ENCODE results near the gene HS3ST5. TPM values are rescaled to one million over a fixed set of nuclear protein-coding genes. Genes with fewer than 3 reads are reported as not detected.

HS3ST5 gene
- total RNA-seq, 5 donors from 2014 or later (not counting 1 experiment from before 2014, with no cell fraction given) = not detected

DNA sequence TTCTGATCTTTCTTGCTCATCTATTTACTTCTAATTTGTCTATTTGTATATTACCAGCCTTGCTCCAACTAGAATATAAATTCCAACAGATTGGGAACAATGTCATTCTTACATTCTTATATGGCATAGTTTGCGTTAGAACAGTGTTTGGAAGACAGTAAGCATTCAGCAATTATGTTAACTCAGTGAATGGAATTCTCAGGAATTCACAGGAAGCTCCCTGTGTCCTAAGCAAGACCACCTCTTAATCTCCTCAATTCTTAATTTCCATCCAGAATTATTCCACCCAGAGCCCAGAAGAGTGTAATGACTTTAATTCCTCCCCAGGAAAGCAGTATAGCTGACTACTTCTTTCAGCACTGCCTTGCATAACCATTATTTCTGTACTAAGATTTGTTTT, 18.2 kb upstream of the HS3ST5 start:
- Mint-ChIP-seq H3K27ac (no peak overlapping the region), H3K36me3 (no peaks in the 10 kb centered on the region), H3K4me1 (no peaks in the 10 kb centered on the region), H3K9me3 (no peaks in the 10 kb centered on the region), H3K4me3 (no peak overlapping the region), H3K27me3 (no peaks in the 10 kb centered on the region)
- H3K9me3 ChIP-seq = no peaks in the 10 kb centered on the region
- no peak overlapping the region for H3K27ac ChIP-seq (ENCODE audit: low read length)
- no peaks in the 10 kb centered on the region for H3K36me3 ChIP-seq (ENCODE audit: control insufficient read depth in 2 of 2, extremely low read depth in 1 of 2, insufficient read depth in 1 of 2, low read length in 1 of 2)
- CTCF ChIA-PET = no interaction called here
- H3K27me3 ChIP-seq (replicated peaks in 1 of 2; ENCODE audit: control insufficient read depth in 2 of 2, extremely low read depth in 1 of 2, insufficient read depth in 2 of 2, low read length in 1 of 2) = no peaks in the 10 kb centered on the region
- no peak for DNase-seq
- ATAC-seq (replicated peaks in 1 of 4) = no peak
- POLR2A ChIA-PET = no interaction called here
- no CpG with 5 or more reads among the region's 1 CpG for WGBS (ENCODE audit: insufficient coverage)
- H3K4me3 ChIP-seq (ENCODE audit: control insufficient read depth in 1 of 2, extremely low read depth in 1 of 2, low read length in 1 of 2) = no peak overlapping the region
- no peaks in the 10 kb centered on the region for H3K4me1 ChIP-seq (ENCODE audit: control insufficient read depth in 1 of 2, extremely low read depth in 1 of 2, insufficient read depth in 2 of 2, low read length in 2 of 2)

DNA sequence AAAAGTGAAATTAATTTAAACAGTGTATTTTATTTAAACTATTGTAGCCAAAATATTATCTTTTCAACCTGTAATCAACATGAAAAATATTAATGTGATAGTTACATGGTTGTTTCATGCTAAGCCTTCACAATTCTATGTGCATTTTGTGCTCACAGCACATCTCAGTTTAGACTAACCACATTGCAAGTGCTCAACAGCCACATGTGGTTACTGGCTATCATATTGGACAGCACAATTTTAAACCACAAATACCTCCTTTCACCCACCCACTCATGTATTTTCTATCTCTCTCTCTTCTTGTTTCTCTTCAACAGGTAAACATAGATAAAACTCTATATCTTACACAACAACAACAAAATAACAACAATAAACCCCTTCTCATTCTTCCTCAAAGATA, 12.5 kb upstream of the HS3ST5 start:
- Histone ChIP-seq H3K4me1 (ENCODE audit: control insufficient read depth in 1 of 2, extremely low read depth in 1 of 2, insufficient read depth in 2 of 2, low read length in 2 of 2) (no peaks in the 10 kb centered on the region), H3K4me3 (ENCODE audit: control insufficient read depth in 1 of 2, extremely low read depth in 1 of 2, low read length in 1 of 2) (no peak overlapping the region), H3K36me3 (ENCODE audit: control insufficient read depth in 2 of 2, extremely low read depth in 1 of 2, insufficient read depth in 1 of 2, low read length in 1 of 2) (no peaks in the 10 kb centered on the region), H3K9me3 (no peaks in the 10 kb centered on the region), H3K27me3 (replicated peaks in 1 of 2; ENCODE audit: control insufficient read depth in 2 of 2, extremely low read depth in 1 of 2, insufficient read depth in 2 of 2, low read length in 1 of 2) (no peaks in the 10 kb centered on the region), H3K27ac (ENCODE audit: low read length) (no peak overlapping the region)
- H3K27ac Mint-ChIP-seq = no peak overlapping the region
- H3K4me3 Mint-ChIP-seq = no peak overlapping the region
- peaks cover 0 to 1% (median 0%) of the 10 kb centered on the region in 3 donors for H3K9me3 Mint-ChIP-seq
- ATAC-seq (replicated peaks in 1 of 4) = no peak
- no peaks in the 10 kb centered on the region for H3K4me1 Mint-ChIP-seq
- peaks cover 0 to 5% of the 10 kb centered on the region in 2 donors for H3K27me3 Mint-ChIP-seq
- ChIA-PET POLR2A (no interaction called here), CTCF (no interaction called here)
- H3K36me3 Mint-ChIP-seq = no peaks in the 10 kb centered on the region
- DNase-seq = no peak

DNA sequence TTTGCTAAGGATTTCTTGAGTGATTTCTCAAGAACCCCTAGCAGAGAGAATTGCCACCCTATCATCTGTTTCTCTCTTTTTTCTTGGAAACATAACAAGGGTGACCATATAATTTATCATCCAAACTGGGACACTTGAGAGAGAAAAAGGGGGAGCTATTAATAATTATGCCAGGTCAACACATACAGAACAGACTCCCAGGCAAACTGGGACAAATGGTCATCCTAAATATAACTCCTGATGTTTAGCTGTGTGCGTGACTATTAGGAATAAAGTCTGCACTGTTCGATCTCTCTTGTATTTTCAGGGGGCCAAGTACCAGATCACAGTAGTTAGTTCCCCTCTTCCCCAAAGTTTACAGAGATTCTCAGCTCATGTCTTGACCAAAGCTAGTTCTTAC, 11.7 kb upstream of the HS3ST5 start:
- Mint-ChIP-seq H3K9me3 (peaks cover 0 to 7% (median 0%) of the 10 kb centered on the region in 3 donors), H3K36me3 (no peaks in the 10 kb centered on the region), H3K27me3 (peaks cover 0 to 12% of the 10 kb centered on the region in 2 donors), H3K27ac (no peak overlapping the region), H3K4me3 (no peak overlapping the region), H3K4me1 (no peaks in the 10 kb centered on the region)
- H3K27ac ChIP-seq (ENCODE audit: low read length) = no peak overlapping the region
- no CpG with 5 or more reads among the region's 2 CpGs for WGBS (ENCODE audit: insufficient coverage)
- no peaks in the 10 kb centered on the region for H3K4me1 ChIP-seq (ENCODE audit: control insufficient read depth in 1 of 2, extremely low read depth in 1 of 2, insufficient read depth in 2 of 2, low read length in 2 of 2)
- ATAC-seq (replicated peaks in 1 of 4) = no peak
- POLR2A ChIA-PET = no interaction called here
- H3K4me3 ChIP-seq (ENCODE audit: control insufficient read depth in 1 of 2, extremely low read depth in 1 of 2, low read length in 1 of 2) = no peak overlapping the region
- no peak for DNase-seq
- CTCF ChIA-PET = no interaction called here
- no peaks in the 10 kb centered on the region for H3K36me3 ChIP-seq (ENCODE audit: control insufficient read depth in 2 of 2, extremely low read depth in 1 of 2, insufficient read depth in 1 of 2, low read length in 1 of 2)
- H3K9me3 ChIP-seq = no peaks in the 10 kb centered on the region
- H3K27me3 ChIP-seq (replicated peaks in 1 of 2; ENCODE audit: control insufficient read depth in 2 of 2, extremely low read depth in 1 of 2, insufficient read depth in 2 of 2, low read length in 1 of 2) = no peaks in the 10 kb centered on the region

DNA sequence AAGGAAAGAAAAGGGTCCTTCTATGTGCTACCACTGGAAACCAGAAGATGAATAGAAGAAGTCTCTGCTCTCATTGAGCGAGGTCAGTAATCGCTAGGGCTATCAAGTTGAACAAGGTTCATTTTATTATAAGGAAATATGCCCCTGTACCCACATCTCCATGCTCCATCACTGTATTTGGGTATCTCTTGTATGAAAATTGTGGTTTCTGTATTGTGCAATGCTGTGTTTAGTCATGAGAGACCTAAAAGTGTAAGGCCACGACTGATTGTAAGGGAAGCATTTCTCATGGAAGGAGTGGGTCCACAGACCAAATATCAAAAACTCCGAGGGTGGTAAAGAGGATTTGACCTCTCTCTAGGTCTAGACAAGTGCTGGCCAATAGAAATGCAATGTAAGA, 3.6 kb upstream of the HS3ST5 start:
- DNase-seq = no peak
- no peaks in the 10 kb centered on the region for H3K4me1 ChIP-seq (ENCODE audit: control insufficient read depth in 1 of 2, extremely low read depth in 1 of 2, insufficient read depth in 2 of 2, low read length in 2 of 2)
- H3K9me3 ChIP-seq = no peaks in the 10 kb centered on the region
- peaks cover 0 to 6% (median 0%) of the 10 kb centered on the region in 3 donors for H3K4me1 Mint-ChIP-seq
- no peak overlapping the region for H3K27ac ChIP-seq (ENCODE audit: low read length)
- H3K27me3 ChIP-seq (replicated peaks in 1 of 2; ENCODE audit: control insufficient read depth in 2 of 2, extremely low read depth in 1 of 2, insufficient read depth in 2 of 2, low read length in 1 of 2) = peaks cover 12 to 13% of the 10 kb centered on the region in 2 experiments
- 14% methylated on average over 1 of the region's 4 CpGs for WGBS (ENCODE audit: insufficient coverage)
- peaks cover 14 to 20% of the 10 kb centered on the region in 2 donors for H3K27me3 Mint-ChIP-seq
- no peak for ATAC-seq (replicated peaks in 1 of 4)
- H3K4me3 Mint-ChIP-seq = no peak overlapping the region
- no peak overlapping the region for H3K27ac Mint-ChIP-seq
- peaks cover 0 to 7% (median 0%) of the 10 kb centered on the region in 3 donors for H3K9me3 Mint-ChIP-seq
- no peaks in the 10 kb centered on the region for H3K36me3 Mint-ChIP-seq
- CTCF ChIA-PET = no interaction called here
- no peaks in the 10 kb centered on the region for H3K36me3 ChIP-seq (ENCODE audit: control insufficient read depth in 2 of 2, extremely low read depth in 1 of 2, insufficient read depth in 1 of 2, low read length in 1 of 2)
- POLR2A ChIA-PET = no interaction called here
- H3K4me3 ChIP-seq (ENCODE audit: control insufficient read depth in 1 of 2, extremely low read depth in 1 of 2, low read length in 1 of 2) = no peak overlapping the region

DNA sequence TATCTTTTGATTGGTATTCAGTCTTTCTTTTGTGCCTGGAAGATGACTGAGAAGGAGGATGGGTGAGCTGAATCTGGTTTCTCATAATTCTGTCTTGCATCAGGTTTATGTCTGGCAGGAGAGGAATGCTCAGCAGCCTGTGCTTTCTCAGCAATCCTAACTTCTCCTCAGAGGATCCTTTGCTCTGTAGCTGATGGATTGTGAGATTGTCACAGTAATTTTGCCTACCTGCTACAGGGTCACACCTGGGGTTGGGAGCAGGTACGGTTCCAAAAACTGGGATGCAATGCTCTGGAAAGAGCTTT, 2.1 kb upstream of the HS3ST5 start:
- peaks cover 0 to 6% (median 0%) of the 10 kb centered on the region in 3 donors for H3K4me1 Mint-ChIP-seq
- CTCF ChIA-PET = interaction anchor here in 1 of 2 donors (0.8 kb wide), 1 partner anchor 558 kb away, joined by 3 read pairs; no protein-coding TSS in a partner anchor
- Histone ChIP-seq H3K27ac (ENCODE audit: low read length) (no peak overlapping the region), H3K9me3 (no peaks in the 10 kb centered on the region), H3K27me3 (replicated peaks in 1 of 2; ENCODE audit: control insufficient read depth in 2 of 2, extremely low read depth in 1 of 2, insufficient read depth in 2 of 2, low read length in 1 of 2) (peaks cover 14 to 17% of the 10 kb centered on the region in 2 experiments), H3K4me1 (ENCODE audit: control insufficient read depth in 1 of 2, extremely low read depth in 1 of 2, insufficient read depth in 2 of 2, low read length in 2 of 2) (no peaks in the 10 kb centered on the region), H3K4me3 (ENCODE audit: control insufficient read depth in 1 of 2, extremely low read depth in 1 of 2, low read length in 1 of 2) (no peak overlapping the region), H3K36me3 (ENCODE audit: control insufficient read depth in 2 of 2, extremely low read depth in 1 of 2, insufficient read depth in 1 of 2, low read length in 1 of 2) (no peaks in the 10 kb centered on the region)
- DNase-seq = no peak
- peaks cover 0 to 2% (median 0%) of the 10 kb centered on the region in 3 donors for H3K9me3 Mint-ChIP-seq
- no CpG with 5 or more reads among the region's 1 CpG for WGBS (ENCODE audit: insufficient coverage)
- peaks cover 15 to 22% of the 10 kb centered on the region in 2 donors for H3K27me3 Mint-ChIP-seq
- ATAC-seq (replicated peaks in 1 of 4) = no peak
- no peak overlapping the region for H3K27ac Mint-ChIP-seq
- no peak overlapping the region for H3K4me3 Mint-ChIP-seq
- POLR2A ChIA-PET = no interaction called here
- no peaks in the 10 kb centered on the region for H3K36me3 Mint-ChIP-seq

DNA sequence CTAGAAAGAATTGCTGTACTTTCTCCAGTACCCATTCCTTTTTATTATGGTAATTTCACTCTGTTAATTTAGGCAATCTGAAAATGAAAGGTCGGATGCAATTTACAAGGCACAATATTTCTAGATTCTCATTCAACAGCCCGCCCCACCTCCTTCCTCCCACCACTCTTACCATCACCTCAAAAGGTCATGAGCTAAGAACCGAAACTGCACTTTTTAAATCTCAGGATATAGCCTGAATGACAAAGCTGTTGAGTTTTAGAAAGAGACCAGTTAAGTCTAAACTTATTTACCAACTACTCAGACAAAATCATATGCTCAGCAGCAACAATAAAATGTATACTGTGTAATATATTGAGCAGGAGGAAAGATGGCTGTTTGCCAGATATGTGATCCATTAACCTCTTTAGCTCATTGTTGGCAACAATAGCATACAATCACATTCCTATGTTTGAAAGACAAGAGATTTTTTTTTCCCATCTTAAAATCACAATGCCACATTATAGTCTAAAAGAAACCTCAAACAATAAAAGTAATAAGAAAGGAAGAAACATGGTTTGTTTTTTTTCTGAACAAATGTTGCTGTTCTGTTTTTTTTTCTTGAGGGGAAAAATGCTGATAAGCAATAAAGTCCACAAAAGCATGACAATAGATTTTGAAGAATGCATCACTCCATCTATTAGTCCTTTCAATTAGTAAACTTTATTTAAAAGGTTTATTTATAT, 1.6 kb upstream of the HS3ST5 start:
- CTCF ChIA-PET = interaction anchor here in 1 of 2 donors (0.8 kb wide), 1 partner anchor 558 kb away, joined by 3 read pairs; no protein-coding TSS in a partner anchor
- Histone ChIP-seq H3K36me3 (ENCODE audit: control insufficient read depth in 2 of 2, extremely low read depth in 1 of 2, insufficient read depth in 1 of 2, low read length in 1 of 2) (no peaks in the 10 kb centered on the region), H3K4me3 (ENCODE audit: control insufficient read depth in 1 of 2, extremely low read depth in 1 of 2, low read length in 1 of 2) (no peak overlapping the region), H3K27ac (ENCODE audit: low read length) (no peak overlapping the region), H3K4me1 (ENCODE audit: control insufficient read depth in 1 of 2, extremely low read depth in 1 of 2, insufficient read depth in 2 of 2, low read length in 2 of 2) (no peaks in the 10 kb centered on the region), H3K9me3 (no peaks in the 10 kb centered on the region), H3K27me3 (replicated peaks in 1 of 2; ENCODE audit: control insufficient read depth in 2 of 2, extremely low read depth in 1 of 2, insufficient read depth in 2 of 2, low read length in 1 of 2) (peaks cover 14 to 17% of the 10 kb centered on the region in 2 experiments)
- no peaks in the 10 kb centered on the region for H3K36me3 Mint-ChIP-seq
- POLR2A ChIA-PET = no interaction called here
- H3K4me1 Mint-ChIP-seq = peaks cover 0 to 6% (median 0%) of the 10 kb centered on the region in 3 donors
- DNase-seq (no peak), ATAC-seq (replicated peaks in 1 of 4) (no peak)
- no peak overlapping the region for H3K27ac Mint-ChIP-seq
- no CpG with 5 or more reads among the region's 3 CpGs for WGBS (ENCODE audit: insufficient coverage)
- no peak overlapping the region for H3K4me3 Mint-ChIP-seq
- H3K9me3 Mint-ChIP-seq = no peaks in the 10 kb centered on the region
- peaks cover 14 to 22% of the 10 kb centered on the region in 2 donors for H3K27me3 Mint-ChIP-seq

DNA sequence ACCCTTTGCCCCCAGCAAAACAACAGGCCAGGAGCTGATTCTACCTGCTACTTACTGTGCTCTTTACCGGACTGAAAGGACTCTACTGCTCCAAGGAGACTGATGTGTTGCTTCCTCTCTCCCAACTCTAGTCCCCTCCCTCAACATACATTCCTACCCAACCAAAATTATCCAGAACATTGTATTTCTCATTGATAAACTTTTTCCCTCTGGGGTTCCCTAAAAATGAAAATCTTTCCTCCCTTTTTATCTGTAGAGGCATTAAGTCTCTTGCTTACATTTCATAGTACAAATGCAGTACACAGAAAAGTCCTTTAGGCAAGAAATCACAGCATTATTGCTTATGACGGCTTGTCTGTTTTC, 940 bp upstream of the HS3ST5 start:
- no peaks in the 10 kb centered on the region for H3K36me3 Mint-ChIP-seq
- no peak overlapping the region for H3K27ac Mint-ChIP-seq
- H3K27ac ChIP-seq (ENCODE audit: low read length) = no peak overlapping the region

More for the DNA sequence above, 940 bp upstream of the HS3ST5 start:
- H3K4me1 ChIP-seq (ENCODE audit: control insufficient read depth in 1 of 2, extremely low read depth in 1 of 2, insufficient read depth in 2 of 2, low read length in 2 of 2) = no peaks in the 10 kb centered on the region
- CTCF ChIA-PET = no interaction called here
- Mint-ChIP-seq H3K4me3 (no peak overlapping the region), H3K27me3 (peaks cover 15 to 22% of the 10 kb centered on the region in 2 donors), H3K9me3 (no peaks in the 10 kb centered on the region), H3K4me1 (peaks cover 0 to 6% (median 0%) of the 10 kb centered on the region in 3 donors)
- POLR2A ChIA-PET = no interaction called here
- H3K9me3 ChIP-seq = no peaks in the 10 kb centered on the region
- H3K36me3 ChIP-seq (ENCODE audit: control insufficient read depth in 2 of 2, extremely low read depth in 1 of 2, insufficient read depth in 1 of 2, low read length in 1 of 2) = no peaks in the 10 kb centered on the region
- 0% methylated on average over 1 of the region's 2 CpGs for WGBS (ENCODE audit: insufficient coverage)
- H3K4me3 ChIP-seq (ENCODE audit: control insufficient read depth in 1 of 2, extremely low read depth in 1 of 2, low read length in 1 of 2) = no peak overlapping the region
- ATAC-seq (replicated peaks in 1 of 4) = no peak
- DNase-seq = no peak
- H3K27me3 ChIP-seq (replicated peaks in 1 of 2; ENCODE audit: control insufficient read depth in 2 of 2, extremely low read depth in 1 of 2, insufficient read depth in 2 of 2, low read length in 1 of 2) = peaks cover 14 to 17% of the 10 kb centered on the region in 2 experiments

All from T-cell (primary cell).